ENCODE data around the gene PSAT1.

Gene PSAT1

GRCh38 chr9:78298046-78298765 lies 1.3 kb downstream of the PSAT1 start:
- no peak for TF ChIP-seq CTCF (IDR thresholded peaks at IDR 0.05; ENCODE audit: low read depth, low read length)
- peak overlapping the region; percentile 90 for H3K4me3 ChIP-seq (ENCODE audit: low read depth, low read length)

- no peak overlapping the region for H3K4me3 ChIP-seq (ENCODE audit: low read depth, low read length)
Measured at GRCh38 chr9:78300209-78300608, 3.3 kb downstream of the PSAT1 start.

GRCh38 chr9:78301466-78301865 lies 4.5 kb downstream of the PSAT1 start:
- no peak for TF ChIP-seq CTCF (IDR thresholded peaks at IDR 0.05; ENCODE audit: low read depth, low read length)
- no peak overlapping the region for H3K4me3 ChIP-seq (ENCODE audit: low read depth, low read length)

More at GRCh38 chr9:78300209-78300608, 3.3 kb downstream of the PSAT1 start:
- TF ChIP-seq CTCF (IDR thresholded peaks at IDR 0.05; ENCODE audit: low read depth, low read length) = no peak

GRCh38 chr9:78303377-78304062 lies 6.6 kb downstream of the PSAT1 start:
- TF ChIP-seq CTCF (IDR thresholded peaks at IDR 0.05; ENCODE audit: low read depth, low read length) = no peak
- H3K4me3 ChIP-seq (ENCODE audit: low read depth, low read length) = no peak overlapping the region

- no peak overlapping the region for H3K4me3 ChIP-seq (ENCODE audit: low read depth, low read length)
- no peak for TF ChIP-seq CTCF (IDR thresholded peaks at IDR 0.05; ENCODE audit: low read depth, low read length)
Measured at GRCh38 chr9:78304357-78304756, 7.4 kb downstream of the PSAT1 start.

GRCh38 chr9:78306222-78307076 lies 9.5 kb downstream of the PSAT1 start:
- TF ChIP-seq CTCF (IDR thresholded peaks at IDR 0.05; ENCODE audit: low read depth, low read length) = no peak
- H3K4me3 ChIP-seq (ENCODE audit: low read depth, low read length) = no peak overlapping the region
